Activated naive CD4-positive, alpha-beta T cell (primary cell): ENCODE data around the gene VPS18.
"Not testable (repeated sequence)": the region's sequence is repeated elsewhere in the genome, so short reads cannot be mapped to it uniquely, and the experiment has no call there.

ENCODE experiments used
- DNase-seq, 4 experiments: peaks; one replicate each; lab custom pipeline; 2025; lab: John Stamatoyannopoulos, UW

Gene VPS18, protein sequence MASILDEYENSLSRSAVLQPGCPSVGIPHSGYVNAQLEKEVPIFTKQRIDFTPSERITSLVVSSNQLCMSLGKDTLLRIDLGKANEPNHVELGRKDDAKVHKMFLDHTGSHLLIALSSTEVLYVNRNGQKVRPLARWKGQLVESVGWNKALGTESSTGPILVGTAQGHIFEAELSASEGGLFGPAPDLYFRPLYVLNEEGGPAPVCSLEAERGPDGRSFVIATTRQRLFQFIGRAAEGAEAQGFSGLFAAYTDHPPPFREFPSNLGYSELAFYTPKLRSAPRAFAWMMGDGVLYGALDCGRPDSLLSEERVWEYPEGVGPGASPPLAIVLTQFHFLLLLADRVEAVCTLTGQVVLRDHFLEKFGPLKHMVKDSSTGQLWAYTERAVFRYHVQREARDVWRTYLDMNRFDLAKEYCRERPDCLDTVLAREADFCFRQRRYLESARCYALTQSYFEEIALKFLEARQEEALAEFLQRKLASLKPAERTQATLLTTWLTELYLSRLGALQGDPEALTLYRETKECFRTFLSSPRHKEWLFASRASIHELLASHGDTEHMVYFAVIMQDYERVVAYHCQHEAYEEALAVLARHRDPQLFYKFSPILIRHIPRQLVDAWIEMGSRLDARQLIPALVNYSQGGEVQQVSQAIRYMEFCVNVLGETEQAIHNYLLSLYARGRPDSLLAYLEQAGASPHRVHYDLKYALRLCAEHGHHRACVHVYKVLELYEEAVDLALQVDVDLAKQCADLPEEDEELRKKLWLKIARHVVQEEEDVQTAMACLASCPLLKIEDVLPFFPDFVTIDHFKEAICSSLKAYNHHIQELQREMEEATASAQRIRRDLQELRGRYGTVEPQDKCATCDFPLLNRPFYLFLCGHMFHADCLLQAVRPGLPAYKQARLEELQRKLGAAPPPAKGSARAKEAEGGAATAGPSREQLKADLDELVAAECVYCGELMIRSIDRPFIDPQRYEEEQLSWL

GRCh38 chr15:40893733-40894680 lies at the start of gene VPS18:
VPS18 (plus strand) TSS chr15:40894450; CDS start chr15:40894769, 319 bp downstream.
- DNase-seq: peak; percentile 98 to 99 (median 99)

GRCh38 chr15:40844696-40845030 lies 49.6 kb upstream of the VPS18 start:
- peak in 1 of 4 experiments; percentile 22 for DNase-seq

GRCh38 chr15:40845036-40845435 lies 49.2 kb upstream of the VPS18 start:
- no peak for DNase-seq

- DNase-seq: no peak
Measured at GRCh38 chr15:40845511-40846284, 48.6 kb upstream of the VPS18 start.

DNA sequence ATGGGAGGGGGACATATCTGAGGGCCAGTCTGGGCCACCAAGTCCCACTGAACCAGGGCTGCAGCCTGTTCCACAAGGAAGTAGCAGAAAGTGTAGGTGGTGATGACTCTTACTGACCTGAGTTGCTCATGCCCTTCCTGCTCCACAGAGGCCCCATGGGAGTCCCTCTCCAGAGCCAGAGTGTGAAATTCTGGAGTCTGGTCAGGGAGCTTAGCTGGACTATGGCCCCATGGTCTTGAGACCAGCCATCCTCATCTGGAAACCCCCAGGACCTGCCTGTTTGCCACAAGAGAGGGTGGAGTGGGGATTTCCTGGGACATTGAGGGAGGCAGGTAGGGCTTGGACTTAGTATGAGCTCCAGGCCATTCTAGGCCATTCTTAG lies 47.4 kb upstream of the VPS18 start:
- no peak for DNase-seq

- DNase-seq: no peak
Measured at GRCh38 chr15:40847223-40847961, 46.9 kb upstream of the VPS18 start.

DNA sequence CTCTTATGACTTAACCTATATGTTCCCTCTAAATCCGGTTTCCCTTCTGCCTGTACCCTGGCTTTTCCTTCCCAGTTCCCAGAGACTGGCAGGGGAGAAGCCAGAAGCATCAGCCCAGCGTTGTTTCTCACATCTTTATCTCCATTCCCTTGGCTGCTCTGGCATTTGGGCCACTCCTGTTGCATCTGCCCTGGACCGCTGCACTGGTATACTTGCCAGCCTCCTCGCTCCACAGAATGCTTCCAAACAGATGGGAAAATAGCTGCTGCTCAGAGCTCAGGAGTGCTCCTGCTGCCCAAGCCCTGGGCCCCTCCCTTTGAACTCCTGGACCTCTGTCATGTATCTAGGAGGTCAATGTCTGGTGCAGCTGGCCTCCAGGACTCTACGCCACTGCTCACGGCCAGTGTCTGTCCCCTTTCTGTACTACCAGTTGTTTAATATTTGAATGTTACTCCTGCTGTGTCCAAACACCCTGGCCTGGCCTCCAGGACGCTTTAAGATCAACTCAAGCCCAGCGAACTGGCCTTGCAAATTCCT lies 43.6 kb upstream of the VPS18 start:
- no peak for DNase-seq

GRCh38 chr15:40852529-40852928 lies 41.7 kb upstream of the VPS18 start:
- DNase-seq: no peak

DNA sequence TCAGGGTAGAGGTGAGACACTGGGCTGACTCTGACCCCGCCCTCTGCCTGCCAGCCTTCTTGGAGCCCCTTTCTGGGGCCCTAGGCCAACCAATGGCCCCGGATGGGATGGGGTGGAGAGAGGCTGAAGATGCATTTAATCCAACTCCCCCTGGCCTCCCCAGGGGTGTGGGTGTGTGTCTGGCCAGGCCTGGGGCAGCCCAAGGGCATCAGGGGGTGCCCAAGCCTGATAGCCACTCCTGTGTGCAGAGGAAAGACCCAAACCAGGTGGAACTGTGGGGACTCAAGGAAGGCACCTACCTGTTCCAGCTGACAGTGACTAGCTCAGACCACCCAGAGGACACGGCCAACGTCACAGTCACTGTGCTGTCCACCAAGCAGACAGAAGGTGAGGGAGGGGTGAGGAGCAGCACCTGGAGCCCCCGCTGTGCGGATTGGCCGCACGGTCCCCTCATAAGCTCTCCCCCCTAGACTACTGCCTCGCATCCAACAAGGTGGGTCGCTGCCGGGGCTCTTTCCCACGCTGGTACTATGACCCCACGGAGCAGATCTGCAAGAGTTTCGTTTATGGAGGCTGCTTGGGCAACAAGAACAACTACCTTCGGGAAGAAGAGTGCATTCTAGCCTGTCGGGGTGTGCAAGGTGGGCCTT lies 40.9 kb upstream of the VPS18 start:
- DNase-seq: no peak

DNA sequence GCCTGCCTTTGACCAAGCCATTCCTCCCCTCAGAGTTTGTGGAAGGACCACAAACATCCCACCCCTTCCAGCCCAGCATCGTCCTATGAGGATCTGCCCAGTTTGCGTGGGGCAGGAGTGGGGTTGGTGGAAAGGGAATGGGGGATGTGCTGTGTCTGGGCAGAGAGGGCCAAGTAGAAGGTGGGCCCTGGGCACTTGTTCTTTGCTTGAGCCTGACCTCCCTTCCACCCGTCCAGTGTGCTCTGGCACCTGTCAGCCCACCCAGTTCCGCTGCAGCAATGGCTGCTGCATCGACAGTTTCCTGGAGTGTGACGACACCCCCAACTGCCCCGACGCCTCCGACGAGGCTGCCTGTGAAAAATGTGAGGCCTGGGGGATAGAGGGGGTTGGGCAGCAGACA lies 40.1 kb upstream of the VPS18 start:
- no peak for DNase-seq

- DNase-seq: no peak
Measured at GRCh38 chr15:40855706-40856234, 38.5 kb upstream of the VPS18 start.

GRCh38 chr15:40856746-40857145 lies 37.5 kb upstream of the VPS18 start:
- no peak for DNase-seq

DNA sequence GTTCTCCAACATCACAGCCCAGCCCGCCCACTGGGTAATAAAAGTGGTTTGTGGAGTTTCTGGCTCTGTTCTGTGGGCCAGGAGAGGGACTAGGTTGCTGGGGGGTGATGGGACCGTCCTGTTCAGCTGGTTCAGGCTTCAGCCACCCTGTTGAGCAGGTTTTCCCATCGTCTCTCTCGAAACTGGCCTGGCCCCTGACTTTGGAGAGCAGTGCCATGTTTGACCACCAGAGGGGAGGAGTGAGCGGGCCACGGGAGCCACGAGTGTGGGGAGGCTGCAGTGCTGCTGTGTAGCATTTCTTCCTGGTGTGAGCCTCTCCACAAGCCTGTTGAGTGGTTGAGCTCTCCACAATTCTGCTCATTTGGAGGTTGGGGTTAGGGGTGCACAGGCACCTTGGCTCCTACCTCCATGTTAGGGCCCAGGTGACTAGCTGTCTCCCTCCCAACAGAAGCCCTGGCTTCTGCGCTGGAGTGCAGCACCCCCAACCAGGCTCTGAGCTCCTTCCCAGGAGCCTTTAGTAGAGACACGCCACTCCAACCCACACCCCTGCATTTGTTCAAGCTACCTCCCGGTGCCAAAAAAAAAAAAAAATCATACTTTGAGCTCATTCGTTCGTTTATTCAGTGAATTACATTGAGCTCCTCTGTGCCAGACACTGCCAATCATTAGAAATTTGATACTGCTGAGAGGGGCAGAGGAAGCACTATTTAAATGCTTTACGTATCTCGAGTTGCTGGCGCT lies 36.5 kb upstream of the VPS18 start:
- peak; percentile 53 to 74 (median 70) for DNase-seq

- DNase-seq: no peak
Measured at GRCh38 chr15:40858706-40859105, 35.5 kb upstream of the VPS18 start.

DNA sequence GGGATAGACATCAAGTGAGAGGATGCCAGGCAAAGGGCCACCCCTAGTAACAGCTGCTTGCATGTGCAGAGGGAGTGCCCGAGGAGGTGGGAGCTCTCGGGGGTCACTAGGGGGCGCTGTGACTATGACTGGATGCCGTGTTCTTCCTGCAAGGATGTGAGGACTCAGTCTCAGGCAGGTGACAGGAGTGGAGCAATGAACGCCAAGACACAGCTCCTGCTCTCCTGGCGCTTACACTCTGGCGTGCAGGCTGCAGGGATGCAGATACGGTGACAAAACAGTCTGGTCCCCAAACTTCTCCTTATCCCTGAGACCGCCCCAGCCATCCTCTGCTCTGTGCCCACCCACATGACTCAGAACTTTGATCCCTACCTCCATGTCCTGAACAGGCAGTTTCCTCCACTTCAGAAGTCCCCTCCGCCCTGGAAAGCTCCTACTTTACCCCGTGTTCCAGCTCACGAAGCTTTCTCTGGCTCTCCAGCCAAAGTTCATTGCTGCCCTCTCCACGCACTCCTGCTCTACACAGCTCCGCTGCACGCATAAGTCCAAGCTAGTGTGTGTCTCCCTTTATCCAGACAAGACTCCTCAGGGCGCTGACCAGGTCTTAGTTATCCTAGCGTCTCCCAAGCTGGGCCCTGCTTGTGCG lies 34.9 kb upstream of the VPS18 start:
- DNase-seq: peak; percentile 64 to 77 (median 73)

DNA sequence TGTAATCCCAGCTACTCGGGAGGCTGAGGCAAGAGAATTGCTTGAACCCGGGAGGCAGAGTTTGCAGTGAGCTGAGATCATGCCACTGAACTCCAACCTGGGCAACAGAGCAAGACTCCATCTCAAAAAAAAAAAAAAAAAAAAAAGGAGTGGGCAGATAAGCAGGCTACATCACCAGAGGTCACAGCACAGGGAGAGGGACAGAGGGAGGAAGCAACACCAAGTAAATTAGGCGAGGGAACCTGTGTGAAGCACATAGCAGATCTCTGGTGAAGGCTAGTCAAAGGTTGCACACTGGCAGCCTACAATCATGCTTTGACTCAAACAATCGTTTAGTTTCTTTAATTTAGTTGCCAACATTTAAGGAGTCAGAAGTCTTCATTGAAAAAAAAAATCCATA lies 33.1 kb upstream of the VPS18 start:
- DNase-seq: not testable (repeated sequence)

DNA sequence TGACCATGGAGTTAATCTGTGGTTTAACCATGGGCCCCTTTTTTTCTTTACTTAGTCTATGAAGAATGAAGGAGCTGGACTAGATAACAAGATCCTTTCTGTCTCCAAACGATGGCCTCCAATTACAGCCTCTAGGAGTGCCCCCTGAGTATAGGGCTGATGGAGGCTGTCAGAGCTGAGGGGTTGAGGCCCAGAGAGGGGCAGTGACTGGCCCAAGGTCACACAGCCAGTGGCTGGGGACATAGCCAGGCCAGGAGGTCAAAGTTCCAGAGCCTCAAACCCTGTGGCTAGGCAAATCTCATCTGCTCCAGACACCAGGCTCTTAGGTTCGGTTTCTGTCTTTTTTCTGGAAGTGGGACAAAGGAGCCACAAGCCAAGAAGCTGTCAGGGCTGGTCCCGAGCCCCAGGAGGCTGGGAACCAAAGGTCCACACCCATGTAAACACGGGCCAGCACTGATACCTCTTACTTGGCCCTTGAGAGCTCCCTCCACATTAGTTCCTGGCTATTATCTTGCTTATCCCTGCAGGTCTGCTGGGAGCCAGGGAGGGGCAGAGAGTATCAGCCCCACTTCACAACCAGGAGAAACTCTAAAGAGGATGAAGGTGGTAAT lies 30.5 kb upstream of the VPS18 start:
- DNase-seq: no peak

DNA sequence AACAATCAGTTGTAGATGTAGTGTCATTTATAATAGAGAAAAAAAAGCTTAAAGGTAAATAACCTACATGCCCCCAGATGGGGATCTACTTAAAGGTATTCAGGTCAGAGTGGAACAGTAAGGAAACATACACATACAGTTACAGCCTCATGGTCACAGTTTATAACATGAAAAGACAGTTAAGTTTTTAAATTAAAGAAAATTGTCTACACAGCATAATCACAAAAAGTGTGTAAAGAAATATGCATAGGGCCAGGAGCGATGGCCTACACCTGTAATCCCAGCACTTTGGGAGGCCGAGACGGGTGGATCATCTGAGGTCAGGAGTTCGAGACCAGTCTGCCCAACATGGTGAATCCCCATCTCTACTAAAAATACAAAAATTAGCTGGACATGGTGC lies 27.1 kb upstream of the VPS18 start:
- no peak for DNase-seq
